ENCODE results near the gene NAALADL1.
A peak's percentile ranks its signal among the peaks of the same experiment; 100 is the strongest.
"Not testable (repeated sequence)": the region's sequence is repeated elsewhere in the genome, so short reads cannot be mapped to it uniquely, and the experiment has no call there.

The NAALADL1 gene

DNA sequence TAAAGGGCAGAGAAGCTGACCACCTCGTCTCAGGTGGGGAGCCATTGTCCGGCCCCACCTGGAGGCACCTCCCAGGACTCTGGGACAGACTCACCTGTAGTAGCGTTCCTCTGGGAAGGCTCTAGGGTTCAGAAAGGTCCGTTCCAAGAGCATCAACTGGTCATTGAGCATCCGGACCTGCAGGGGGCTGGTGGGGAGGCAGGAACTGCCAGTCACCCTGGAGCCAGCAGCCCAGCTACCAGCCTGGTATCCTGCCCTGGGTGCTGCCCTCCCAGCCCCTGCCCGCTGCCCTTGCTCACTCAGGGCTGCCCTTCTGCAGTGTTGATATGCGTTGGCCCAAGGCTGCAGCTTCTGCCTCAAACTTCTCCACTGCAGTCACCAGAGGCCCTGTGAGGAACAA lies 12.6 kb downstream of the NAALADL1 start:
- no peak for DNase-seq

DNA sequence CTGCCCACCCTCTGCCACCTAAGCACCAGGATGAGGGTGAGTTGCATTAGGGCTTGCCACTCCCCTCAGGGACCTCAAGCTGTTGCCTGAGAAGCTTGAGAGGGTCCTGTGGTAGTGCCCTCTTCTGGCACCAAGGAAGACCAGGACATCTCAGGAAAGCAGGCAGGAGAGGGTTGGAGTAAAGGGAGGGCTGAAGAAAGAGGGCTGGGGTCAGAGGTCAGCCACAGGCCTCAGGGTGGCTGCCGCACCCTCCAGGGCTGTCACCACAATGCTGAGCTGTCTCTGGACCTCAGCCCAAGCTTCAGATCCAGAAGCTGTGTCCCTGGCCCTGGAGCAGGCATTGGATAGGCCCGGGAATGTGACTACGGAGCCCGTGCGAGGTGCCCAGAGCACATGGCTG lies 13.3 kb downstream of the NAALADL1 start:
- DNase-seq: no peak

DNA sequence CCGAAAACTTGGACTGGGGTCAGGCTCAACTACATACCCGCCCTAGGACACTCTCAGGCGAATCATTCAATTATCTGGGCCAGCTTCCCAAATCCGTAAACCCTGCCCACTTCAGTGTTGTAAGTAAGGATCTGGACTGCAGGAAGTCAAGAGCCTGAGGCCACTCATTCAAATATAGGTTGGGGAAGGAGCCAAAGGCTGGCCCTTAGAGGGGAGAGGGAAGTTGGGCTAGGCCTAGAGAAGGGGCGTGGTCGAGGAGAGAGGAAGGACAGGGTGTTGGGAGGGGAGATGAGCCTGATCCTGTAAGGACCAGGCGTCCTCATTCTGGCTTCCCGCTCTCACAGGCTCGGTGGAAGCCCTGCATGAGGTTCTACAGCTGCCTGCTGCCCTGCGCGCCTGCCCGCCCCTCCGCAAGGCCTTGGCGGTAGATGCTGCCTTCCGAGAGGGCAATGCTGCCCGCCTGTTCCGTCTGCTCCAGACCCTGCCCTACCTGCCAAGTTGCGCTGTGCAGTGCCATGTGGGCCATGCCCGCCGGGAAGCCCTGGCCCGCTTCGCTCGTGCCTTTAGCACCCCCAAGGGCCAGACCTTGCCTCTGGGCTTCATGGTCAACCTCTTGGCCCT lies 14.4 kb downstream of the NAALADL1 start:
- no peak for DNase-seq

DNA sequence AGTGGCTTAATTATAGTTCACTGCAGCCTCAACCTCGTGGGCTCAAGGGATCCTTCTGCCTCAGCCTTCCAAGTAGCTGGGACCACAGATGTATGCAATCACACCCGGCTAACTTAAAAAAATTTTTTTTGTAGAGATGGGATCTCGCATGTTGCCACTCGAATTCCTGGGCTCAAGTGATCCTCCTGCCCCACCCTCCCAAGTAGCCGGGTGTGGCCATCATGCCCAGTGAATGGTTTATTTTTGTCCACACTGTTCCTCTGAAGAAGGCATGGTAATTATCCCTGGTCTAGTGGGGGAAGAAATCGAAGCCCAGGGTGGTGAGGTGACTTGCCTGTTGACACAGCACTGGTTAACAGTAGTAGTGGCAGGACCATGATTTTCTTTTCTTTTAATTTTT lies 15.5 kb downstream of the NAALADL1 start:
- DNase-seq: no peak

DNA sequence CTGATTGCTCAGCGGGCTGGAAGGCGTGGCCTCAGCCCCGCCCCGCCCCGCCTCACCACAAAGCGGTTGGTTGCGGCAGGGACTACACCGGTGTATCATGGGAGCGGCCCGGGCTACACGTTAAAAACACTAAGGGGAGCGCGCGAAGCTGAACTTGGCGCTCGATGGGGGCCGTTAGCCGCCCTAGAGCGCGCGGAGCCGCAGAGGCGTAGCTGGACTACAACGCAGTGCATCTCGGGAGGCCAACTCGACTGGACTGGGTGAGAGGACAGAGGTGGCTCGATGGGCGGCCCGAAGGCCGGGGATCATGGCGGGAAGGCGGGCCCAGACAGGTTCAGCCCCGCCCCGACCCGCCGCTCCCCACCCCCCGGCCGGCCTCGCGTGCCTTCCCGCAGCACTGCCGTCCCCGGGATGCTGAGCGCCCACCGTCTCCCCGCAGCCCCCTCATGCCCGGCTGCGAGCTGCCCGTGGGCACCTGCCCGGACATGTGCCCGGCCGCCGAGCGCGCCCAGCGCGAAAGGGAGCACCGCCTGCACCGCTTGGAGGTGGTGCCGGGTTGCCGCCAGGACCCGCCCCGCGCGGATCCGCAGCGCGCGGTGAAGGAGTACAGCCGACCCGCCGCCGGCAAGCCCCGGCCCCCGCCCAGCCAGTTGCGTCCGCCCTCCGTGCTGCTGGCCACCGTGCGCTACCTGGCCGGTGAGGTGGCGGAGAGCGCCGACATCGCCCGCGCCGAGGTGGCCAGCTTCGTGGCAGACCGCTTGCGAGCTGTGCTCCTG lies 17.3 kb downstream of the NAALADL1 start, which contains the start of gene SAC3D1:
Gene SAC3D1 (plus strand): TSS at position 364 of the 776 bp plus-strand sequence. CDS start 83 bp downstream, at position 447.
- DNase-seq: peak; percentile 77

DNA sequence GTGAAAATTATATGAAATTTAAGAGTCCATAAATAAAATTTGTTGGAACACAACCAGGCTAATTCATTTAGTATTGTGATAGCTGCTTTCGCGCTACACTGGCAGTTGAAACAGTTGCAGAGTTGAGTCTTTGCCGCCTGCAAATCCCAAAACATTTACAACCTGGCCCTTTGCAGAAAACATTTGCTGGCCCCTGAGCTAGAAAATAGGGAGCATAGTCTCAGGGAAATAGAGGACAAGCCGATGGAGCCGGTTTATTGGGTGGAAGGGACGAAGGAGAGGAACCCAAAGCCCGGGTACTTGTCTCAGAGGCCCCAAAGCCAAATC lies 17.9 kb downstream of the NAALADL1 start:
- no peak for DNase-seq

DNA sequence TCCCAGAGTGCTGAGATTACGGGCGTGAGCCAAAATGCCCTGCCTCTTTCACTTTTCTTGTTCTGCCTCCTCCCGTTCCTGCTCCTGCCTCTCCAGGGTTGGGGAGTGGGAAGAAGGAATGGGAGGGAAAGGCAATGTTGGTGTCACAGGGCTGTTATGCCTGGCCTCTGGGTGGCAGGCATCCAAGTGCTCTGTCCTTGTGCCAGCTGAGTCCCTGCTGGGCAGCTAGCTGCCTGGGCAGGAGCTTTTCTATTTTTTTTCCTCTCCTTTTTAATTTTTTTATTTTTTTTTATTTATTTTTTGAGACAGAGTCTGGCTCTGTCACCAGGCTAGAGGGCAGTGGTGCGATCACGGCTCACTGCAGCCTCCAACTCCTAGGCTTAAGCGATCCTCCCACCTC lies 21.4 kb downstream of the NAALADL1 start:
- no peak for DNase-seq

DNA sequence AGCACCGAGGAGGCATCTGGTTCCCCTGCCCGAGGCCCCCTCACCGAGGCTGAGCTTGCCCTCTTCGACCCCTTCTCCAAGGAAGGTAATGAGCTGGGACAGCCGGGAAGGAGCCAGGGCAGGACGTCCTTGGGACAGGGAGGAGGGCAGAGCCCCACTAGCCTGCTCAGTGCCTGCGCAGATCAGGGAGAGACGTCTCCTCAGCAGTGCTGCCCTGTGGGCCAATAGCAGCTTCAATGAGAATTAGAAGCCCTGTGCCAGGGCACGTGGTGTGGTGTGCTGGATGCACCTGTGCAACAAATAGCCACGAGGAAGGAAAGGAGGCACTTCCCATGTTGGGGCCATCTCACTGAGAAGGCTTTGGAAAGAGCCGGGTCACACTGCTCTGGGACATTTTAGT lies 22.8 kb downstream of the NAALADL1 start:
- DNase-seq: no peak

DNA sequence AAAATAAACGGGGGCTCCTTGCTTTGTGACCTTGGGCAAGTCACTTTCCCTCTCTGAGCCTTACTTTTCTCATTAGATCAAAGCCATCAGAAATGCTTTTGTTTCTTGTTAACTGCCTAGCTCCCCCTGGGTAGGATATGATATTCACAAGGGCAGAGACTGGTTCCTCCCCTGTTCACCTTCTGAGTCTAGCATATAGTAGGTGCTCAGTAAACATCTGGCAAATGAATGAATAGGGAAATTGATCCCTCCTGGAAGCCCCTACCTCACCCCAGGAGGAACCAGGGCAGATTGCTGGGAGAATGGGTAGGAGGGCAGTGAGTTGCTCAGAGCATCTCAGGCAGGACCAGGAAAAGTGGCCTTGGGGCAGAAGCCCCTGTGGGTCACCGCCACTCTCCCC lies 23.9 kb downstream of the NAALADL1 start:
- no peak for DNase-seq

DNA sequence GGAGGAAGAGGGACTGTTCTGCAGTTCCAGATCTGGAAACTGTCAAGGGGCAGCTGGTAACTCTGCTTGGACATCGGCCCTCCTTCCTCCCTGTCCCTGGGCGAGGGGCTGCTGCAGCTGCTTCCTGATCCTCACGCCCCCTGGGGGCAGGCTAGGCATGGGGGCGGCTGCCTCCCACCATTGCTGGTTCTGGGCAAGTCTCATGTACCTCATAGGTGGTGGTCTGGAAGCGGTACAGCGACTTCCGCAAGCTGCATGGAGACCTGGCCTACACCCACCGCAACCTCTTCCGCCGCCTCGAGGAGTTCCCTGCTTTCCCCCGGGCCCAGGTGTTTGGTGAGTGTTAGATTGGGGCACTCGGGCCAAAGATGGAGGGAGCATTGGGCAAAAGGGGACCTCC lies 26.1 kb downstream of the NAALADL1 start:
- no peak for DNase-seq

DNA sequence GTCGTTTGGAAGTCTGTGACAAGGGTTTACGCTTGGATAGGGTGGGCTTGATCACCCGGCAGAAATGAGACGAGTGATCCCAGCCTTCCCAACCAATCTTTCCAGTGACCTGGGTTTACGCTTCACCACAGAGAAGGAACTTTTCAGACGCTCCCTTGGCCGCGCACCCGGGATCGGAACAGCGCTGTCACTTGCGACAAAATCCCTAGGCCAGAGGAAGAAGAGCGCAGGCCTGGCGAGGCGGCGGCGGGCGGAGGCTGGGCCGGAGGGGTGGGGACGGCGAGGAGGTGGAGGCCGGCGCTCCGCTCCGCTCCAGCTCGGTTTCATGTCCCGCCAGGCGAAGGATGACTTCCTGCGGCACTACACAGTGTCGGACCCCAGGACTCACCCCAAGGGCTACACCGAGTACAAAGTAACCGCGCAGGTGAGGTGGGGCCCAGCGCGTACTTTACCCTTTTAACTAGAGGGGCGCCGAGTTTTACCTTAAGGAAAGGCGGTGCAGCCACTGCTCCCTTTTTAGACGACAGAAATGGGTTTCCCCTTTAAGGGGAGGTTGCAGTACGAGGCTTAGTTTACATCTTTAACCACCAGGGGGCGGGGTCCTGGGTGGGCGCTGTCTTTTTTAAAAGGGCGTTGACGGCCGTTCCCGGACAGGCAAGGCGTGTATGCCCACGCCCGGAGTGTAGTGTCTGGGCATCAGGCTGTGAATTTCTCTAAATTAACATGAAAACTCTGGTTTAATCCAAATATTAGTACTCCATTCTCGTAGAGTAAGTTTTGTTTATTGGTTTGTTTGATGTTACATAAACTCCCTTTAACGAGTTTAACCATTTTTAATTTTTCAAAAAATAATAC lies 30.9 kb downstream of the NAALADL1 start, which contains the start of gene SNX15:
Gene SNX15 (plus strand): TSS at position 227 of the 855 bp plus-strand sequence. CDS start 99 bp downstream, at position 326.
- peak; percentile 81 for DNase-seq

DNA sequence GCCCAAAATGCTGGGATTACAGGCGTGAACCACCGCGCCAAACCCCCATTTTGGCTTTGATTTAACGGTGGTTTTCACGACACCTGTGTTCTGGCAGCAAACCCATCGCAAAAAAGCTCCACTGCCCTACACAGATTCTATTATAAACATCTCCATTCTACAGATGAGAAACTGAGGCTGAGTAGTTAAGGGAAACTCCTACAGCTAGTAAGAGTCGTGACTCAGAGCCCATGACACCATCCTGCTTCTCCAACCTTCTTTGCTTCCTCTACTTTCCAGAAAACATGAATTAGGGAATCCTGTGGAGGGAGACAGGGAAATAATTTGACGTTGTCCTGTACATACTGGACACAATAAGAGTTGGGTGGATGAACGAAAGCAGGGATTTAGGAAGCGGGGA lies 31.5 kb downstream of the NAALADL1 start:
- no peak for DNase-seq

DNA sequence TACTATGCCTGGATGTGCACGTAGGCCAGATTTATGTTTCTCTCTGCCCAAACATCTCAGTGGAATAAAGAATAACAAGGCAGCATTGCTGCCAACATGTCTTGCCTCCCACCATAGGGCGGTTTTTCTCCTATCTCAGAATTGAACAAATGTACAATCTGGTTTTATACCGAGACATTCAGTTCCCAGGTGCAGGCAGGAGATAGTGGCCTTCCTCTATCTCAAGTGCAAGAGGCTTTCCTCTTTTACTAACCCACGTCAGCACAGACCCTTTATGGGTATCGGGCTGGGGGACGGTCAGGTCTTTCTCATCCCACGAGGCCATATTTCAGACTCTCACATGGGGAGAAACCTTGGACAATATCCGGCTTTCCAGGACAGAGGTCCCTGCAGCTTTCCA lies 34.9 kb downstream of the NAALADL1 start:
- not testable (repeated sequence) for DNase-seq

DNA sequence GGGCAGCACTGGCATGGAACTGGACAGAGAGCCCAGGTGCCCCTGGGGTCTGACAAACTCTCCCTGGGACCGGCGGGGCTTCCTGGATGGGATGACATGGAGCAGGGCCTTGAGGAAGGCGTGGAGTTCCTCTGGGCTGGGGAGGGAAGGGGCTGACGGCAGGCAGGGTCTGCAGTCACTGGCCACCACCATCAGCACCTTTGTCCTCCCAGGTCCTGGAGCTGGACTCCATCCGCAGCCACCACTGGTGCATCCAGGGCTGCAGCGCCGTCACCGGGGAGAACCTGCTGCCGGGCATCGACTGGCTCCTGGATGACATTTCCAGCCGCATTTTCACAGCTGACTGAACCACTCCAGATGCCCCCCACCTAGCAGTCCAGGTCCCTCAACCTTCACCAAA lies 36.8 kb downstream of the NAALADL1 start:
- DNase-seq: no peak

DNA sequence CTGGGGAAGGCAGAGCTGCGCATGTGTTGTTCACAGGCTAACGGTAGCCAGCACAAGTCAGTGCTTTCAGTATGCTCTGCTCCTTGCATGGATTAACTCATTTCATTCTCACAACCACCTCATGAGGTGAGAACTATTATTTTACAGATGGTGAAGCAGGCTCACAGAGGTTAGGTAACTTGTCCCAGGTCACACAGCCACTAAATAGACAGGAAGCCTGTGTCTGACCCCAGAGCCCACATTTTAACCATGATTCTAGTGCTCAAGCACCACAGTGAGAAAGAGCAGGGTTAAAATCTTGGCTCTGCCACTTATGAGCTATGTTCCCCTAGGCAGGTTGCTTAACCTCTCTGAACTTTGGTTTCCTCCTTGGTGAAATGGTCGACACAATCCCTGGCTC lies 37.4 kb downstream of the NAALADL1 start:
- DNase-seq: no peak

DNA sequence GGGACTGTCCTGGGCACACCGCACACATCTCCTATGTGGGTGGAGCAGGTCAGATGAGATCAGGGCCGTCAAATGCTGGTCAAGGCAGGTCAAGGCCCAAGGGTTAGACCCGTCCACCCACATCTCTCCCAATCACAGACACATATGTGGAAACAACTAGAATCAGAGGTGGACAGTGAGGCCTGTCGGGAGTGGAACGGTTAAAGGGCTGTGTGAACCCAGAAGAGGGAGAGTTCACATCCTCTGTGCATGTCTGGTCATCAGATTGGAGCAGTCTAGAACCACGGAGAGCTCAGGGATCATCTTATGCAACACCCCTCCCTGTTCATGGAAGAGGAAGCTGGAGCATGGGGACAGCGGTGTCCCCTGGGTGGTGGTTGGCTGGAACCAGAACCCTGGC lies 38.5 kb downstream of the NAALADL1 start:
- no peak for DNase-seq

DNA sequence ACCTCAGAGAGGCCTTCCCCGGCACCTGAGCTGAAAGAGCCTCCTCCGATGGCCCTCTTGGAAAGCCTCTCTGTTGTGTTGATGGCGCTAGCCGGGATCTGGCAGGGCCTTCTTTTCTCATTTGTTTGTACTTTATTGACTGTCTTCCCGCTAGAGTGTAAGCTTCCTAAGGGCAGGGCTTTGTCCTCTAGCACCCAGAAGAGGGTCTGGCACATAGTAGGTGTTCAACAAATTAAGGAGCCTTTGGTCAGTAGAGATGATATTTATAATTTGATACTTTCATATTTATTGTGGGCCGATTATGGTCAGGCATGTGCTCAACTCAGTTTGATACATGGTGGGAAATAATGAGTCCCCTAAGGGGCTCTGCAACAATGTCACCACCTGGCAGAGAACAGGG lies 40.4 kb downstream of the NAALADL1 start:
- no peak for DNase-seq

DNA sequence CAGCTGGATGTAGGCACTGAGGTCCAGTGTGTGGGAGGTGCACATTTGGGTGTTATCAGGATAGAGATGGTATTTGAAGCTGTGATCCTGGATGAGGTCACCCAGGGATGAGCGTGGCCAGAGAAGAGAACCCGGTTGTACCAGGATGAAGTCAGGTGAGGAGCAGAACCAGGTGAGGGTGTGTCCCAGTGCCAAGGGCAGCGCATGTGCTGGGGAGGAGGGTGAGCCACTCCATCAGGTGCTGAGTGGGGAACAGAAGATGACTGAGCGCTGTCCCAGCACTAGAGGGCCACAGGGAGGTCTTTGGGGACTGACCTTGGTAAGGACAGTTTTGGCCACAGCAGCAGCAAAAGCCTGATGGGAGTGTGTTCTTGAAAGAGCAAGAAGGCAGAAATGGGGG lies 41.6 kb downstream of the NAALADL1 start:
- no peak for DNase-seq

DNA sequence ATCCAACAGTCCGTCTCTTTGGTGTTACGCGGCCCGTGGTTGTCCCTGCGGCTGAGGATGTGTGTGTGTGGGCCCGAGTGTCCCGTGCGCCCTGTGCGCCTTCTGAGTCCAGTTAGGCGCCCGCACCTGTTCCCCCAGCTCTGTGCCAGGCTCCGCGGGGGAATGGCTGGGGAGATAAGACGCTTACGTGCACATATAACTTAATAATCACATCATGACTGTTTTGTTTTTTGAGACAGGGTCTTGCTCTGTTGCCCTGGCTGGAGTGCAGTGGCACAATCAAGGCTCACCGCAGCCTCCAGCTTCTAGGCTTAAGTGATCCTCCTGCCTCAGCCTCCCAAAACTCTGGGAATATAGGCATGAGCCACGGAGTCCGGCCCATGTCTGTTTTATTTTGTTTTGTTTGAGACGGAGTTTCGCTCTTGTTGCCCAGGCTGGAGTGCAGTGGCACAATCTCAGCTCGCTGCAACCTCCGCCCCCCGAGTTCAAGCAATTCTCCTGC lies 43.6 kb downstream of the NAALADL1 start:
- no peak for DNase-seq

DNA sequence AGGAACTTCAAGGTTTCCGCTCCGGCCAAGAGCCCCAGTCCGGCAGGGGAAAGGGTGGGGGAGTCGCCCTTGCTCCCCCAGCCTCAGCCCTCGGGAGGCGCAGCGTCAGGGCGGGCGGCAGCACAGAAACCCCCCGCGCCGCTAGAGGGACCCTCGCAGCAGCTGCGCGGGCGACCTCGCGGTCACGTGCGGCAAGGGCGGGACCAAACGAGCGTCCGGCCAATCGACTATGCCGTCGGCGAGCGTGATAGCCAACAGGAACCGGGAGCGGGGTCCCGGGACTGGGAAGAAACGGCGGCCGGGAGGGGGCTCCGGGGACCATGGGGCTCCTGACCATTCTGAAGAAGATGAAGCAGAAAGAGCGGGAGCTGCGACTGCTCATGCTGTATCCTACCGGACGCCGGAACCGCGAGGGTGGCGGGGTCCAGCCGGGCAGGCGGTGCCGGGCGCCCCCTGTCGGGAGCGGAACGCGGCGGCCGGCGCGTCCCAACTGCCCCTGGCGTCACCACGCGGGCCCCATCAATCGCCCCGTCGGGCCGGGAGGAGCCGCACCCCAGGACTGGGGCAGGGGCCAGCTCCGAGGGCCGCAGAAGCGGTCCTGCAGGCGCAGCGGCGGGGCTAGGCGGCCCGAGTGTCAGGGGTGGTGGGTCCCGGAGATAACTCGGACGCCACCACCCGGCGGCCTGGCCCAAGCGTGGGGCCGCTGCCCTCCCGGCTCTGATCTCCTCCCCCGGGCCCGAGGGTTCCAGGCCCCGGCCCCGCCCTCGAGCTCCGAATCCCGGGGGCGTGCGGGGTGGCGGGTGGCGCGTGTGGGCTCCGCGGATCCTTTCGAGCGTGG lies 44.2 kb downstream of the NAALADL1 start, which contains the start of gene ARL2:
Gene ARL2 (plus strand): TSS at position 273 of the 838 bp plus-strand sequence. CDS start 48 bp downstream, at position 321.
- no peak for DNase-seq

DNA sequence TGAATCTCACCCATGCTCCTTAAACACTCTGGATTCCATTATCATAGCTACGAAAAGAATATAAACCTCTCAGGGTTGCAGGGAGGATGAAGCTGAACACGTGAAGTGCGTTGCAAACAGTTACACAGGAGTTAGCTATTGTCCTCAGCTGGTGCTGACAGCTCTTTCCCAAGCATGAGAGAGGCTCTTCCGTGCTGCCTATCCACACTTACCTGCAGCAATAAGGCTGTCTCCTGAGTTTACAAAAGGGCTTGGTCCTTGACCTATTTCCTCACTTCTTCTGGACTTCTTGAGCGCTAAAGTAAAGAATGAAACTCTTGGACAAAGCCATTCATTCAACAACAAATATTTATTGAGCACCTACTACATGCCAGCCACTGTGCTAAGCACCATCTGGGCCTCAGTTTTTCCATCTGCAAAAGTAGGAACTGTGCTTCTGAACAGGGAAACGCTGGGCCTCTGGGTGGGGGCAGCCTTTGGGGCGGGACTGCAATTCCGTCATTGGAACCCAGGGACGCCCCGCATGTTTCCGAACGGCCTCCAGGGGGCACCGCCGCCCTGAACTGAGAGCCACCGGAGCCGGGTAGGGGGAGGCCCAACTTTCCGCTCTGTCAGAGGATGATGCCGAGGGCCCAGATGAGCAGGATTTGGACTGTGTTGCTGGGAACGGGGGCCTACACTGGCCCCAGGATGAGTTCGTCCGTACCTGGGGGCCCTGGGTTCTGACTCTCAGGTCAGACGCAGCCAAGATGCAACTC lies 45.0 kb downstream of the NAALADL1 start:
- peak; percentile 12 for DNase-seq

DNA sequence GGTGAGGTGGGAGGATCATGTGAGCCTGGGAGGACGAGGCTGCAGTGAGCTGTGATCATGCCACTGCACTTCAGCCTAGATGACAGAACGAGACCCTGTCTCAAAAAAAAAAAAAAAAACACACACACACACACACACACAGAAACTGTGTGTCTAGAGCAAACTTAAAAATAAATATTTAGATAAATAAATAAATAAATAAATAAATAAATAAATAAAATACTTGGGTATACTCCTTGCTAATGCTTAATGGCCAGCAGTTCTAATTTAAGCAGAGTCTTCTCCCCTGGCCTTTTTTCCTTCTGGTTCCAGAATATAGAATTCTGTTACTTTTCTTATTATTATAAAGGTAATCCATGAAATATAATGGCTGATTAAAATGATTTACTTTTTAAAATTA lies 49.5 kb downstream of the NAALADL1 start:
- no peak for DNase-seq
